ENCODE measurements around the gene BACH2. TPM values are rescaled to one million over a fixed set of nuclear protein-coding genes. Genes with fewer than 3 reads are reported as not detected.

BACH2 gene
- total and polyA plus RNA-seq, 10 of the 15 experiments (the other 5 are each of a cell fraction or from before 2014, with no cell fraction given), result 0.03 to 0.28 (median 0.04) TPM; not detected in 3

GRCh38 chr6:90126181-90126580, 170.5 kb downstream of the BACH2 start (continued):
- TF ChIP-seq, protein P1, sequence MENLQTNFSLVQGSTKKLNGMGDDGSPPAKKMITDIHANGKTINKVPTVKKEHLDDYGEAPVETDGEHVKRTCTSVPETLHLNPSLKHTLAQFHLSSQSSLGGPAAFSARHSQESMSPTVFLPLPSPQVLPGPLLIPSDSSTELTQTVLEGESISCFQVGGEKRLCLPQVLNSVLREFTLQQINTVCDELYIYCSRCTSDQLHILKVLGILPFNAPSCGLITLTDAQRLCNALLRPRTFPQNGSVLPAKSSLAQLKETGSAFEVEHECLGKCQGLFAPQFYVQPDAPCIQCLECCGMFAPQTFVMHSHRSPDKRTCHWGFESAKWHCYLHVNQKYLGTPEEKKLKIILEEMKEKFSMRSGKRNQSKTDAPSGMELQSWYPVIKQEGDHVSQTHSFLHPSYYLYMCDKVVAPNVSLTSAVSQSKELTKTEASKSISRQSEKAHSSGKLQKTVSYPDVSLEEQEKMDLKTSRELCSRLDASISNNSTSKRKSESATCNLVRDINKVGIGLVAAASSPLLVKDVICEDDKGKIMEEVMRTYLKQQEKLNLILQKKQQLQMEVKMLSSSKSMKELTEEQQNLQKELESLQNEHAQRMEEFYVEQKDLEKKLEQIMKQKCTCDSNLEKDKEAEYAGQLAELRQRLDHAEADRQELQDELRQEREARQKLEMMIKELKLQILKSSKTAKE (IDR thresholded peaks at IDR 0.05; ENCODE audit: low read depth, poor library complexity, severe bottlenecking), result no peak

GRCh38 chr6:90124874-90125510, 171.7 kb downstream of the BACH2 start:
- Histone ChIP-seq H3K9me3 (replicated peaks; ENCODE audit: control insufficient read depth, insufficient read depth, low read length) (no peaks in the 10 kb centered on the region), H3K4me1 (ENCODE audit: control insufficient read depth, insufficient read depth, low read length) (no peaks in the 10 kb centered on the region; the same call in 1 of the 2 replicates), H2AFZ (ENCODE audit: control insufficient read depth, low read depth, low read length) (no peak overlapping the region), H4K20me1 (ENCODE audit: control insufficient read depth, insufficient read depth) (no peaks in the 10 kb centered on the region), H3K4me2 (ENCODE audit: control insufficient read depth, insufficient read depth) (no peak overlapping the region), H3K36me3 (ENCODE audit: control insufficient read depth in 2 of 2, insufficient read depth in 2 of 2, low read length in 1 of 2) (no peaks in the 10 kb centered on the region), H3K79me2 (ENCODE audit: control insufficient read depth, insufficient read depth, low read length) (no peaks in the 10 kb centered on the region), H3K27me3 (replicated peaks in 1 of 2; ENCODE audit: control insufficient read depth in 2 of 2, insufficient read depth in 2 of 2, low read length in 1 of 2) (peaks cover 0 to 4% of the 10 kb centered on the region in 2 experiments; a peak in 3 of 4 replicates), H3K27ac (ENCODE audit: control insufficient read depth, insufficient read depth) (no peak overlapping the region), H3K9ac (ENCODE audit: control insufficient read depth, insufficient read depth, low read length) (no peak overlapping the region), H3K4me3 (no peak overlapping the region)
- intact Hi-C loops (cut with micrococcal nuclease; ENCODE audit: unreplicated experiment) (no loop called here), in situ Hi-C loops (cut with MboI) (no loop called here)
- CTCF ChIA-PET, result no interaction called here
- no TSS peak for BruUV-seq (replicated peaks)
- POLR2A ChIA-PET, result no interaction called here
- WGBS (ENCODE audit: insufficient coverage, insufficient replicate concordance, low lambda C conversion rate, missing lambda C conversion rate), result 31% methylated on average over 5 of the region's 5 CpGs
- FAIRE-seq (no peak), DNase-seq (ENCODE audit: low read depth, low spot score) (no peak), ATAC-seq (no peak)
- SMC1A ChIA-PET (ENCODE audit: uncharacterized antibody, unreplicated experiment), result no interaction called here
- TF ChIP-seq SIX5 (IDR thresholded peaks at IDR 0.05; ENCODE audit: low read depth, low read length, severe bottlenecking) (no peak), HCFC1 (IDR thresholded peaks at IDR 0.05; ENCODE audit: low read length) (no peak), DPF2 (IDR thresholded peaks at IDR 0.05) (no peak), MXI1 (IDR thresholded peaks at IDR 0.05; ENCODE audit: low read depth, low read length) (no peak), SRF (IDR thresholded peaks at IDR 0.05; ENCODE audit: low read depth in 2 of 2, low read length in 2 of 2) (no peak), CBX3 (IDR thresholded peaks at IDR 0.05; ENCODE audit: borderline replicate concordance, low read depth) (no peak), IRF5 (IDR thresholded peaks at IDR 0.05; ENCODE audit: borderline replicate concordance) (no peak), SREBF2 (IDR thresholded peaks at IDR 0.05; ENCODE audit: low read length) (no peak), JUNB (IDR thresholded peaks at IDR 0.05) (no peak), CEBPB (IDR thresholded peaks at IDR 0.05; ENCODE audit: borderline replicate concordance in 1 of 2, low read depth in 2 of 2, low read length in 2 of 2) (no peak), RAD51 (IDR thresholded peaks at IDR 0.05) (no peak), SMAD1 (IDR thresholded peaks at IDR 0.05; ENCODE audit: low read depth, partially characterized antibody) (no peak), RB1 (IDR thresholded peaks at IDR 0.05; ENCODE audit: borderline replicate concordance) (no peak), NFYB (IDR thresholded peaks at IDR 0.05; ENCODE audit: insufficient read depth, low read depth, low read length) (no peak)
- RAD21 ChIA-PET (ENCODE audit: unreplicated experiment), result no interaction called here
